GM12873 (cell line): ENCODE measurements around the gene TRIM24.

Source experiments
- CTCF ChIP-seq: IDR thresholded peaks from 2 replicates; pipeline ENCODE4 v1.5.1; 2012; ENCODE audit warnings: low read depth, mild to moderate bottlenecking, moderate library complexity, low read length, control low read depth; ENCODE audit not compliant: insufficient read depth; ENCODE audit errors: missing control alignments

Gene TRIM24

DNA sequence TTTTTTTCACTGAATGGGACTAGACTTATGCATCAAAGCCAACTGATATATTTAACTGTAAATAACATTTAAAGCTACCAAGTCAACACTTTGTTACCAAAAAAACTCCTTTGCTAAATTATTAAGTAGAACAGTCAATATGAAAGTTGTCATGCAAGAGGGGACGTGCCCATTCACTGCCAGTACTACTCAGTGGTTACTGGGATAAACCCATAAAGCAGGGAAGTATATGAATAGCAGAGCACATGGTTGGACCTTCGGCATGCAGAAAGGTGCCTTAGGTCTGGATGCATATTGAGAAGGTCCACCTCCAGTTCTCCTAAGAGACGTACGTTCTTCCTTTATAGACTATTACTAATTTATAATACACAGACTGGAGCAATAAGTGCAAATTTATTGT lies 121.0 kb downstream of the TRIM24 start:
- TF ChIP-seq CTCF, result no peak

GRCh38 chr7:138584283-138584682 lies 124.2 kb downstream of the TRIM24 start:
- no peak for TF ChIP-seq CTCF

DNA sequence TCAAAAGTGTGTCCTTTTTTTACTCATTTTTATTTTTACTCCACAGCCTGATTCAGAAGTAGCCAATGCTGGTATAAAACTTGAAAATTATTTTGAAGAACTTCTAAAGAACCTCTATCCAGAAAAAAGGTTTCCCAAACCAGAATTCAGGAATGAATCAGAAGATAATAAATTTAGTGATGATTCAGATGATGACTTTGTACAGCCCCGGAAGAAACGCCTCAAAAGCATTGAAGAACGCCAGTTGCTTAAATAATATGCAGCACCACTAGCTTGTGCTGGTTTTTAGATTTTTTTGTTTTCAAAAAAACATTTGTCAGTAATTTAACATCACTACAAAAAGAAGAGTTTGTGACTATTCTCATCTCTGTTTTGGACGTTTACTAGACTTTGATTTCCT lies 124.6 kb downstream of the TRIM24 start:
- TF ChIP-seq CTCF, result no peak

- TF ChIP-seq CTCF, result no peak
These were observed 125.4 kb downstream of the TRIM24 start for GRCh38 chr7:138585283-138585993.

- no peak for TF ChIP-seq CTCF
These were observed 127.4 kb downstream of the TRIM24 start for GRCh38 chr7:138587485-138587884.

- TF ChIP-seq CTCF, result no peak
These were observed 128.9 kb downstream of the TRIM24 start for GRCh38 chr7:138588986-138589385.

- no peak for TF ChIP-seq CTCF
These were observed 130.1 kb downstream of the TRIM24 start for GRCh38 chr7:138590154-138590553.
